GM19043 (cell line): ENCODE data around the gene ZNF629.

ENCODE experiments used
- ATAC-seq: cut with Tn5 transposase; IDR thresholded peaks from one replicate; pipeline ENCODE4 v1.9.1; 2021; ENCODE audit warnings: low read depth; ENCODE audit not compliant: unreplicated experiment

Gene ZNF629

GRCh38 chr16:30768583-30769181 is 18.3 kb downstream of the ZNF629 start:
- ATAC-seq = no peak

GRCh38 chr16:30767767-30768465 is 19.1 kb downstream of the ZNF629 start:
- ATAC-seq = no peak

GRCh38 chr16:30766933-30767284 is 20.1 kb downstream of the ZNF629 start:
- no peak for ATAC-seq

- no peak for ATAC-seq
These were observed 20.6 kb downstream of the ZNF629 start for GRCh38 chr16:30766206-30766932.

- ATAC-seq = no peak
These were observed 22.1 kb downstream of the ZNF629 start for GRCh38 chr16:30764816-30765465.

GRCh38 chr16:30764086-30764485 is 22.9 kb downstream of the ZNF629 start:
- ATAC-seq = no peak

- ATAC-seq = no peak
These were observed 23.8 kb downstream of the ZNF629 start for GRCh38 chr16:30762991-30763725.

- peak; percentile 78 for ATAC-seq
These were observed 24.8 kb downstream of the ZNF629 start, which contains the start of the genes CFAP119 and RNF40 for GRCh38 chr16:30761928-30762902. CFAP119 (minus strand) TSS chr16:30762062; CDS start chr16:30761748, 314 bp downstream. RNF40 (plus strand) TSS chr16:30762322; CDS start chr16:30762546, 224 bp downstream.

- peak; percentile 26 for ATAC-seq
These were observed 25.5 kb downstream of the ZNF629 start for GRCh38 chr16:30761427-30761927.

- ATAC-seq = no peak
These were observed 26.2 kb downstream of the ZNF629 start for GRCh38 chr16:30760577-30761426.

- ATAC-seq = no peak
These were observed 26.9 kb downstream of the ZNF629 start for GRCh38 chr16:30760001-30760559.

- ATAC-seq = no peak
These were observed 28.0 kb downstream of the ZNF629 start for GRCh38 chr16:30758988-30759491.

GRCh38 chr16:30757316-30757715 is 29.7 kb downstream of the ZNF629 start:
- no peak for ATAC-seq

- no peak for ATAC-seq
These were observed 30.3 kb downstream of the ZNF629 start for GRCh38 chr16:30756781-30757100.

- no peak for ATAC-seq
These were observed 30.8 kb downstream of the ZNF629 start for GRCh38 chr16:30755955-30756780.

- ATAC-seq = no peak
These were observed 33.4 kb downstream of the ZNF629 start for GRCh38 chr16:30753596-30753995.

GRCh38 chr16:30750876-30751465 is 36.0 kb downstream of the ZNF629 start:
- no peak for ATAC-seq
